GM18870 (cell line): ENCODE measurements around the gene ASB10.

Experiments
- ATAC-seq: cut with Tn5 transposase; IDR thresholded peaks from one replicate; pipeline ENCODE4 v1.9.1; 2021; ENCODE audit warnings: moderate library complexity; ENCODE audit not compliant: unreplicated experiment

The ASB10 gene

GRCh38 chr7:151167197-151167961, 19.7 kb downstream of the ASB10 start, which contains the start of gene GBX1:
GBX1 (minus strand) TSS chr7:151167694; CDS start chr7:151167548, 146 bp downstream.
- no peak for ATAC-seq

- ATAC-seq = no peak
Observed at GRCh38 chr7:151166629-151167196, 20.3 kb downstream of the ASB10 start.

GRCh38 chr7:151161757-151162156, 25.3 kb downstream of the ASB10 start:
- ATAC-seq = no peak

- no peak for ATAC-seq
Observed at GRCh38 chr7:151157645-151158329, 29.3 kb downstream of the ASB10 start.

GRCh38 chr7:151152643-151153513, 34.2 kb downstream of the ASB10 start:
- no peak for ATAC-seq

GRCh38 chr7:151150388-151150787, 36.7 kb downstream of the ASB10 start:
- no peak for ATAC-seq

GRCh38 chr7:151148319-151149259, 38.5 kb downstream of the ASB10 start:
- no peak for ATAC-seq

GRCh38 chr7:151146761-151147160, 40.3 kb downstream of the ASB10 start:
- no peak for ATAC-seq

GRCh38 chr7:151144387-151144786, 42.7 kb downstream of the ASB10 start:
- no peak for ATAC-seq

GRCh38 chr7:151143261-151144015, 43.6 kb downstream of the ASB10 start:
- ATAC-seq = no peak

- ATAC-seq = no peak
Observed at GRCh38 chr7:151142686-151143040, 44.4 kb downstream of the ASB10 start.

- ATAC-seq = no peak
Observed at GRCh38 chr7:151141855-151142685, 45.0 kb downstream of the ASB10 start.

GRCh38 chr7:151141311-151141854, 45.7 kb downstream of the ASB10 start:
- no peak for ATAC-seq

- ATAC-seq = no peak
Observed at GRCh38 chr7:151140826-151141225, 46.2 kb downstream of the ASB10 start.

- no peak for ATAC-seq
Observed at GRCh38 chr7:151139791-151140190, 47.3 kb downstream of the ASB10 start.

- ATAC-seq = no peak
Observed at GRCh38 chr7:151139071-151139790, 47.8 kb downstream of the ASB10 start.

- ATAC-seq = no peak
Observed at GRCh38 chr7:151138153-151138851, 48.7 kb downstream of the ASB10 start.
